Activated CD8-positive, alpha-beta memory T cell treated with anti-CD3 and anti-CD28 coated beads, Interleukin-2, amount 50 U/mL, for 24 hours (primary cell): ENCODE measurements around the gene VWF.
"Not testable (repeated sequence)": the region's sequence is repeated elsewhere in the genome, so short reads cannot be mapped to it uniquely, and the experiment has no call there.

Source experiments
- DNase-seq: peaks from one replicate; pipeline ENCODE4 v3.0.0-alpha.2; 2020; ENCODE audit errors: extremely low read depth

VWF gene

DNA sequence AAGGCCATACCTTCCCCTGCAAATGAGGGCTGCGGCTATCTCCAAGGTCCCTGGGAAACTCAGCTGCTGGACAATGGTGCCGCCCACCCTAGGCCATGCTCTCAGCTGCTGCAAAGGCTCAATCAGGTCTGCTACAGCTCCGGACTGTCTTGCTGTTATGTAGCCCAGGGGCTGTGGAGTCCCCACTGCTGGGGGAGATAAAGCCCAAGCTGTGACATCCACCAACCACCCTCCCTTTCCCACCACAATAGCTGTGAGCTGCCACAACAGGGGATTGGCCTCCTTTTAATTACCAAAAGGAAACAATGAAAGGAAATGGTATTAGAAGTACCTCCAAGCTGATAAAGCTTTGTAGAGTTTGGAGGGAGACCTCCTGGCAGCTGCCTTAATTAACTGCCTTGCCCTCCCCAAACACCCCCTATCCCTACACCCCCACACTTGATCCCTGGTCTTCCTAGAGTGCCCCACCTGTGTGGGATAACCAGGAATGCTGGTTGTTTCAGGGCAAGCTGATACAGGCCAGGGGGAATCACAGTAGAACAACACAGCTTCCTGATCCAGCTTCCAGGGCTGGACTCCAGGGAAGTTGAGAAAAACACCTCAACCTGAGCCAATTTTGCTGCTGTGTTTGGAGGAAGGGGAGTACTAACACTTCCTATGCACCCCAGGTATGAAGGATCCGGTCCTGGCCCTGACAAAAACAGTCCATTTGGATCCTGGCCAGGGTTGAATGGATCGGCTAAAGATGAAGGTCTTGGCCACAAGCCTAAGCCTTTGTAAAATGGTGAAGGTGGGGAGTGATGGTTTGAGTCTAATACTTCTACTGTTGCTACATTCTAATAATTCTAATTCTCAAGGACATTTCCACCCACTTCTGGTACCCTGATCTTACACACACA lies at the start of gene VWF:
Gene VWF (minus strand): TSS at position 260 of the 899 bp plus-strand sequence. CDS start 1,474 bp downstream, outside the sequence.
- DNase-seq, result no peak

DNA sequence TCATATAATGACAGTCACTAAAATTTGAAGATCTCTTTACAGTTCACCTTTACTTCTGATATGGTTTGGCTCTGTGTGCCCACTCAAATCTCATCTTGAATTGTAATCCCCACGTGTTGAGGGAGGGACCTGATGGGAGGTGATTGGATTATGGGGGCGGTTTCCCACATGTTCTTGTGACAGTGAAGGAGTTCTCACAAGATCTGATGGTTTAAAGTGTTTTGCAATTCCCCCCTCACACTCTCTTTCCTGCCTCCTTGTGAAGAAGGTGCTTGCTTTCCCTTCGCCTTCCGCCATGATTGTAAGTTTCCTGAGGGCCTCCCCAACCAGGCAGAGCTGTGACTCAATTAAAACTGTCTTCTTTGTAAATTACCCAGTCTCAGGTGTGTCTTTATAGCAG lies 48.4 kb upstream of the VWF start:
- no peak for DNase-seq

- DNase-seq, result no peak
Measured at GRCh38 chr12:6172086-6172485, 47.6 kb upstream of the VWF start.

DNA sequence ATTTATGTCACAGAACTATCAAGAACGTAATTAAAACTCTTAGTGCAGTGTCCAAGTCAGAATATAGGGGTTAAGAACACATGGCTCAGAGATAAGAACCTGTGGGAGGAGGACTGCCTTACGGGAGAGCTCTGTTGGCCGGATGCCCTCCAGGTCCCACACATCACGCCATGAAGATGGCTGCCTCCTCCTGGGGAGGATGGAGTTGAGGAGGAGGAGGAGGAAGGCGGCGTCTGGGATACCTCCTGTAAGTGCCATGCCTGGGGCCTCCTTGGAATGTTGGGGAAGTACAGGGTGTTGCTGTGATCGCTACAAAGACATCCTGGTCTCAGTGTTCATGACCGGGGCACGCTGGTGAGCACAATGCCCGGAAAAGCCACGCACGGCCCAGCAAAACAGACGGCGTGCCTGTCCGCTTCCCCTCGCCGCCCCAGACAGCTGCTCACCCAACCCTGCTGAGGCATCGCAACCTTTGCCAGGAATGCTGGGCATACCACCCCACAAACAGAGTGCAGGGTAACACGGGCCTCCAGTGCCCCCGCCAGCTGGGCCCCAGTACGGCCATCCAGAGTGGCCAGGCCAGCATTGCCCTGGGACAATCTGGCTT lies 47.0 kb upstream of the VWF start:
- DNase-seq, result no peak

DNA sequence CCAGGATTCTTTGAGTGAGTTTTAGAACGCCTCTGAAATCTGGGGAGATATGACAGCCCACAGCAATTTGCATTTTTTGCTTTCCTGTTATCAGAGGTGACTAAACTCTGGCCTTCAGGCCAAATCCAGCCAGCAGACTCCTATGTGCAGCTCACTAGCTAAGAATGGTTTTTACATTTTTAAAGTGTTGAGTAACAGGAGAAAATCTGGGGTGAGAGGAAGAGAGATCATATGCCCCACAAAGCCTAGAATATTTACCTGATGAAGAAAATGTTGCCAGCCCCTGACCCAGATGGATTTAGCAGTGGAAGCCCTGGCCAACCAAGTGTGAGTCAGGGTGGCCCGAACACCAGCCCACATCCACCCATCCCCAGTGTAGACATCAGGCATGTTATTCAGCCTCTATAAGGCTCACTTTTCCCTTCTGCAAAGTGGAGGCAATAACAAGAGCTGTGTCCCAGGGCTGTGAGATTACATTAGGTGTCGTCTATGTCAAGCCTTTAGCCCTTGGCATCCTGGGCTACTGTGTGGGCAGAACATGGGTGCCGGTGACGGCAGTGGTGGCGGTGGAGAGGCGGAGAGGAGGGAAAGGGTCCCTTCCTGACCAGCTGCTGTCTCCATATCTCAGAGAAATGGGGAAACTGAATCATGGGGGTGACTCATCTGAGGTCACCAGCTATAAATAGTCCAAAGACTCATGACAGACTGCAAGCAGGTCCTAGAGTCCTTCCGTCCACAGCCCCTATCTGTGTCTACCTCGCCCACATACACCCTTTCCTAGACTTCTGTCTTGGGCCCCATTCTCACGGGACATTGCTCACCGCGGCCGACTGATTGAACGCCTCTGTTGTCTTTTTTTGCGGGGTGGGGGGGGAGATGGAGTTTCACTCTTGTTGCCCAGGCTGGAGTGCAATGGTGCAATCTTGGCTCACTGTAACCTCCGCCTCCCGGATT lies 43.1 kb upstream of the VWF start:
- DNase-seq, result peak; percentile 59

- DNase-seq, result no peak
Measured at GRCh38 chr12:6166808-6167207, 42.3 kb upstream of the VWF start.

DNA sequence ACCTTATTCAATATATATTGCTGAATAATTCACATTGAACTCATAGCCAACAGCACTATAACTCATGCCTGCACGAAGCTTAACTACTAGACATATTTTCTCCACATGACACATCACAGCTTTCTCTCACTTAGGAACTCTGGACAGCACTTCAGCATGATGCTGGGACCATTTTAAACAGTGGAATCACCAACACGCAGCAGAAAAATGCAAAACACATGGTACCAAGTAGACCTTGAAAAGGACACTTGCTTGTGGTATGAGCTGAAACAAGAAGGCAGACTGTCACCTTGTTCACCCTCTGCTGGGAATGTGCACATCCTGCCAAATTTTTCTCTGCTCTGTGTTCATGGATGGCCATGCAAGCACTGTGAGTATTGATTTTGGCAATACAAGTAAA lies 40.9 kb upstream of the VWF start:
- no peak for DNase-seq

GRCh38 chr12:6163416-6164060 lies 39.1 kb upstream of the VWF start:
- DNase-seq, result no peak

DNA sequence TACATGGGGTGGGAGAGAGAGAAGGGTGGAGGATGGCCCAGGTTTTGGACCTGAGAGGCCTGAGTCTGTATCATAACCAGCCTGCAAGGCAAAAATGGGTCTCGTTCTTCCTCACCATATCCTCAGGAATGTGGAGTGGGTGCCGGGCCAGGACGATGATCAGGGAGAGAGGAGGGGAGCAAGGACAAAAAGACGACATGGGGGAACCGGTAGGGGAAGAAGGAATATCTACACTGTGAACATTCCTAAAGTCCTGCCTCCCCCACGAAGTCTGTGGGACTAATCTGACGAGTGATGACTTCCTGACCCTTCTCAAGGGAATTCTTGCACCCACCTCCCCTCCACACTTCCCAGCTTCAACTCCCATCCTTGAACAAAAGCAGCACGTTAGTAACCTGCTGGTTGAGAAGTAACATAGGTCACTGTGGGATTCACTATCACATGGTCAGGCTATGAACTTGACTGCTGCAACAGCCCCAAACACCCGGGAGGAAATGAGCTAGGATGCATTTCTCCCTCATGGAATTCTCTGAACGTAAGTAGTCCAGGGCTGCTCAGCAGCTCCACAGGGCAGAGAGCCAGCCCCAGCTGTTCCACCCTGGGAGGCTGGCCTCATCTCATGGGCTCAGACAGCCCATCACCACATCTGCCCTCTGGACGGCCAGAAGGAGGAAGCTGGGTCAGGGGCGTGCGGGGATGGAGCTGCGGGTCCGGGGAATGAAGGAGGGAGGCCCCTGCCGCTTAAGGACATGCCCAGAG lies 36.8 kb upstream of the VWF start:
- DNase-seq, result no peak

GRCh38 chr12:6160049-6160649 lies 35.7 kb upstream of the VWF start:
- DNase-seq, result not testable (repeated sequence)

- not testable (repeated sequence) for DNase-seq
Measured at GRCh38 chr12:6159166-6160011, 34.9 kb upstream of the VWF start.

GRCh38 chr12:6158749-6159148 lies 34.3 kb upstream of the VWF start:
- no peak for DNase-seq

GRCh38 chr12:6158255-6158654 lies 33.8 kb upstream of the VWF start:
- DNase-seq, result no peak

GRCh38 chr12:6157482-6157881 lies 33.0 kb upstream of the VWF start:
- DNase-seq, result no peak

DNA sequence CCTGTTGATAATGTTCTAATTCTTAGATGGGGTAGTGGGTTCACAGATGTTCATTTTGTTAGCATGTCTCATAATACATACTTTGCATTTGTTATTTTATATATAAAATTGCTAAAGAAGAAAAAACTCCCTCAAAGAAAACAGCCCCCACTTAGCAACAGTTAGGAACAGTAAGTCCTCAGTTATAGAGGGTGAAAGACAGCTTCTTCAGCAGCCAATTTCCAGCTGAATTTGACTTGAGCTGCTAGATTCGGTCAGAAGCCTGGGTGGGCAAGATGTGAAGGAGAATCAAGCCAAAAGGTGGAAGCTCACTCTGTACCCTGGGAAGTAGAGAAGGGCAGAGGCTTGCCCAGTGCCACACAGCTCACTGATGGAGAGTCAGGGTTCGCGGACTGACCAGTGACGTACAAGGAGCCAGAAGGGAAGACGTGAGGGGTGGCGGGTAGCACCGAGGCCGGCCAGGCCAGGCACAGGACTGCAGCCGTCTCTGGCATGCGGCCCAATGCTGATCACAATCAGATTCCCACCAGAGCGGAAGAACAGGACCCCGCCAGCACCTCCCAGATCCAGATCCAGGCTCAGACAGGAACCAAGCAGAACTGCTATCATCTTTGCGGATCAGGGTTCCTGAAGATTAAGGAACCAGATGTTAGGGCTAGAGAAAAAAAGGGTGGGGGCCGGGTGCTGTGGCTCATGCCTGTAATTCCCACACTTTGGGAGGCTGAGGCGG lies 30.4 kb upstream of the VWF start:
- no peak for DNase-seq

GRCh38 chr12:6148722-6149121 lies 24.3 kb upstream of the VWF start:
- DNase-seq, result not testable (repeated sequence)

- no peak for DNase-seq
Measured at GRCh38 chr12:6148061-6148460, 23.6 kb upstream of the VWF start.

- DNase-seq, result no peak
Measured at GRCh38 chr12:6146951-6147350, 22.5 kb upstream of the VWF start.

DNA sequence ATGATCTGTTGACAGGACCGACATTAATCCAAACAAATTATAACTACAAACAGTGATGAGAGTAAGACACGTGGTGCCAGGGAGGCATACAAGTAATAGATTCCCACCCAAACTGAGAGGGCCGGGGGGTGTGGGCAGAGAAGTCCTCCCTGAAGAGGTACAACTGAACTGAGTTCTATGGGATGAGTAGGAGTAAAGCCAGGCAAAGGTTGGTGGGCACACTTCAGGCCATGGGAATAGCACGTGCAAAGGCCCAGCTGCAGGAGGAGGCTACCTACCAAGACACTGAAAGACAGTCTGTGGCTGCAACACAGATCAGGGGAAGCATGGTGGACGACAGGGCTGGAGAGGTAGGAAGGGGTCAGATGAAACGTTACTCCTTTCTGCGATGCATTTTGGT lies 22.0 kb upstream of the VWF start:
- no peak for DNase-seq
